Upper lobe of left lung (tissue), 6 donors: ENCODE measurements around the gene RNASE7. TPM values are rescaled to one million over a fixed set of nuclear protein-coding genes. Genes with fewer than 3 reads are reported as not detected.

Source experiments
- ATAC-seq, 2 donors: fragments of 200-7000 bp; cut with Tn5 transposase; one replicate each; pipeline ENCODE4 v1.9.1; 2022; ENCODE audit warnings: mild to moderate bottlenecking in 2 of 2, moderate library complexity in 2 of 2; ENCODE audit not compliant: low FRiP score in 2 of 2
- DNase-seq, 2 donors: peaks; one replicate each; pipeline ENCODE4 v3.0.0-alpha.2; 2019 to 2020
- H3K27ac ChIP-seq, 4 donors: fragments of 200-600 bp; sonication (generic); one replicate each; pipeline ENCODE4 v1.5.1; 2016 to 2019
- H3K27me3 ChIP-seq, 4 donors: fragments of 200-600 bp; sonication (generic); one replicate each; pipeline ENCODE4 v1.5.1; 2017 to 2019
- H3K36me3 ChIP-seq, 4 donors: fragments of 200-600 bp; sonication (generic); one replicate each; pipeline ENCODE4 v1.5.1; 2016 to 2019
- H3K4me1 ChIP-seq, 4 donors: fragments of 200-600 bp; sonication (generic); one replicate each; pipeline ENCODE4 v1.5.1; 2018 to 2019
- H3K4me3 ChIP-seq, 4 donors: fragments of 200-600 bp; sonication (generic); one replicate each; pipeline ENCODE4 v1.5.1; 2017 to 2019; ENCODE audit warnings: mild to moderate bottlenecking in 2 of 4, moderate library complexity in 1 of 4
- H3K9me3 ChIP-seq, 4 donors: fragments of 200-600 bp; sonication (generic); one replicate each; pipeline ENCODE4 v1.5.1; 2018 to 2019
- EP300 ChIP-seq, 4 donors: sonication (generic); formaldehyde crosslinking; IDR thresholded peaks; one replicate each; pipeline ENCODE4 v1.5.1; 2017; ENCODE audit warnings: antibody characterized with exemption in 4 of 4, control low read depth in 2 of 4
- POLR2A ChIP-seq, 4 donors: fragments of 450-650 bp; IDR thresholded peaks; one replicate each; pipeline ENCODE4 v1.5.1; 2016 to 2017; ENCODE audit warnings: antibody characterized with exemption in 4 of 4, mild to moderate bottlenecking in 2 of 4
- POLR2AphosphoS5 ChIP-seq, 2 donors: sonication (generic); formaldehyde crosslinking; IDR thresholded peaks; one replicate each; pipeline ENCODE4 v1.5.1; 2017; ENCODE audit warnings: antibody characterized with exemption in 2 of 2
- WGBS, 2 donors: methylation state at CpG; one replicate each; pipeline ENCODE4 v1.1.5; 2017 to 2018; 5-methylcytosine and 5-hydroxymethylcytosine counted together
- total RNA-seq, 6 donors: library from RNA; depleted of rRNA in 4 of 6; stranded (reverse); fragments of >200 nt in 4 of 6; gene quantifications; one replicate each; pipeline versions ENCODE4 v1.1.0 to v1.2.1, GENCODE V29; 2016 to 2021
- TF ChIP-seq, protein P1 (sequence below), 6 experiments: fragments of 450-650 bp in 4 of 6; fragments of 200-600 bp in 2 of 6; sonication (generic) in 2 of 6; IDR thresholded peaks; one replicate each; pipeline ENCODE4 v1.5.1; 2016 to 2019; ENCODE audit warnings: antibody characterized with exemption in 6 of 6
- donor health status: DM: no; HTN: no; CAD: no; lungs with moderate emphysema.
- donor health status: DM: no; HTN: yes; CAD: no; lungs with severe emphysema.

Gene RNASE7
- total RNA-seq, 6 donors from 2014 or later: not detected

DNA sequence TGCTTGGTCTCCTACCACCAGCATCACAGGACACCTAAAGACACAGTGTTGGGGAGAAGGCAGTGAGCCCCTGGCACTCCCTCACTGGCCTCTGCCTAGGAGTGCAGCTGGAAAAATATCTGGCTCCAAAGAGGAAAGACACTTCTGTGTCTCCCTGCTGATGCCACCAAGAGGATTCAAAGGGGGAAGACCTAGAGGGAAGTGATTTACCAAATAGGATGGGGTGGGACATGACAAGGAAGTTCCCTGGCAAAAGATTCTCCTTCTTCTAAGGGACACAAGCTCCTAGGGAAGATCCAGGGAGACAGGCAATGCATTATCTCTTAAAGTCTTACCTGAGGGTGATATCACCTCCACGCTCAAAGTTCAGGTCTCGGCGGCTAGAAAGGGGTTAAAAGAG lies 23.4 kb upstream of the RNASE7 start:
- no peak for TF ChIP-seq POLR2AphosphoS5 (IDR thresholded peaks at IDR 0.05)
- no peak for TF ChIP-seq EP300 (IDR thresholded peaks at IDR 0.05)
- TF ChIP-seq, protein P1, sequence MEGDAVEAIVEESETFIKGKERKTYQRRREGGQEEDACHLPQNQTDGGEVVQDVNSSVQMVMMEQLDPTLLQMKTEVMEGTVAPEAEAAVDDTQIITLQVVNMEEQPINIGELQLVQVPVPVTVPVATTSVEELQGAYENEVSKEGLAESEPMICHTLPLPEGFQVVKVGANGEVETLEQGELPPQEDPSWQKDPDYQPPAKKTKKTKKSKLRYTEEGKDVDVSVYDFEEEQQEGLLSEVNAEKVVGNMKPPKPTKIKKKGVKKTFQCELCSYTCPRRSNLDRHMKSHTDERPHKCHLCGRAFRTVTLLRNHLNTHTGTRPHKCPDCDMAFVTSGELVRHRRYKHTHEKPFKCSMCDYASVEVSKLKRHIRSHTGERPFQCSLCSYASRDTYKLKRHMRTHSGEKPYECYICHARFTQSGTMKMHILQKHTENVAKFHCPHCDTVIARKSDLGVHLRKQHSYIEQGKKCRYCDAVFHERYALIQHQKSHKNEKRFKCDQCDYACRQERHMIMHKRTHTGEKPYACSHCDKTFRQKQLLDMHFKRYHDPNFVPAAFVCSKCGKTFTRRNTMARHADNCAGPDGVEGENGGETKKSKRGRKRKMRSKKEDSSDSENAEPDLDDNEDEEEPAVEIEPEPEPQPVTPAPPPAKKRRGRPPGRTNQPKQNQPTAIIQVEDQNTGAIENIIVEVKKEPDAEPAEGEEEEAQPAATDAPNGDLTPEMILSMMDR (IDR thresholded peaks at IDR 0.05): no peak
- no peak for TF ChIP-seq POLR2A (IDR thresholded peaks at IDR 0.05)
- WGBS, 2 donors: 95 to 99% methylated on average over 3 of the region's 3 CpGs
- ATAC-seq (no peak), DNase-seq (no peak)
- Histone ChIP-seq H3K36me3 (peaks cover 6 to 54% (median 17%) of the 10 kb centered on the region in 4 donors), H3K4me1 (peaks cover 12 to 18% (median 16%) of the 10 kb centered on the region in 4 donors), H3K27me3 (no peaks in the 10 kb centered on the region), H3K9me3 (no peaks in the 10 kb centered on the region), H3K4me3 (no peak overlapping the region), H3K27ac (peak overlapping the region in 1 of 4 donors; percentile 27)

DNA sequence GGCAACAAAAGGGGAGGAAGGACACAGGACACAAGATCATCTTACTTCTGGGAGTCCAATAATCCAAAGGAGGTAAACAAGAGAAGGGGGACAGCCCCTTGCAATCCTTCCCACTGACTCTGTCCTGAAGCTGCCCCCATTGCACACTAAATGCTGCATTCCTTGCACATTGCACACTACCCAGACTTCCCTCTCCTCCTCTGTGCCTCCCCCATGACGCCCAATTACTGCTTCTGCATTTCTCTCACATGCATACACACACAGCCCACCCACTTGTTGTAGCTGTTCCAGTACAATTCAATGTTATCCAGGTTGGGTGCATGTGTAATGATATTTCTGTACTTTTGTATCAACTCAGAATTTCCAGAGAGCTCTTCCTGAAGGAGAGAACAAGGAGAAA lies 22.8 kb upstream of the RNASE7 start:
- no peaks in the 10 kb centered on the region for H3K27me3 ChIP-seq
- WGBS, 2 donors: 65 to 78% methylated on average over 1 of the region's 1 CpG
- ATAC-seq: no peak
- no peak overlapping the region for H3K4me3 ChIP-seq
- no peaks in the 10 kb centered on the region for H3K9me3 ChIP-seq
- H3K4me1 ChIP-seq: peaks cover 18 to 24% (median 20%) of the 10 kb centered on the region in 4 donors
- no peak overlapping the region for H3K27ac ChIP-seq
- no peak for DNase-seq
- no peak for TF ChIP-seq EP300 (IDR thresholded peaks at IDR 0.05)
- peaks cover 6 to 54% (median 17%) of the 10 kb centered on the region in 4 donors for H3K36me3 ChIP-seq

DNA sequence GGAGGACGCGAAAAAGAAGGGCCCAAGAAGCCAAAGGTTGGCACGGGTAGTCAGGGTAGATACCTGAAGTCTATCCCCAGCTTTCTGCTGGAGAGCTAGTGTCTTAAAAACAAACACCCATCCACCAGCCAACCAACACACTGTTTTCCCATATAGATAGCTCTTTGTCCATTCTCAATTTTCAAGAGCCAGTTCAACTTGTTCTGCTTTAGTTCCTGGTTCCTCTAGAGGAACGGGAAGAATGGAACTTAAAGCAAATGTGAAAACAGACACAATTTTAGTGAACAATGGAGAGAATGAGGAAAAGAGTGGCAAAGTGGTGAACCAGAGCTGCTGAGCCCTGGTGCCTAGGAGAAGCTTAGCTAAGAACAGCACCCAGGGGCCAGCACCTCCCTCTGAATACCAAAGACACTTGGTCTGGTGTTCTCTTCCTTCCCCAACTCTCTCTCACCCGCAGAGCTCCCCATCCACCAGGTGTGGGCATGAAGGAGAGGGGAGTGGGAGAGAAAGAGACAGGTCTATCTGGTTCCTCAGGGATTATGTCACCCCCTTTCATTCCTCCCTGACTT lies 21.1 kb upstream of the RNASE7 start:
- Histone ChIP-seq H3K4me1 (peaks cover 23 to 29% (median 28%) of the 10 kb centered on the region in 4 donors), H3K36me3 (peaks cover 6 to 54% (median 17%) of the 10 kb centered on the region in 4 donors), H3K4me3 (no peak overlapping the region), H3K27me3 (peaks cover 0 to 8% (median 1%) of the 10 kb centered on the region in 4 donors), H3K27ac (peak overlapping the region in 2 of 4 donors; percentile 7 to 38), H3K9me3 (no peaks in the 10 kb centered on the region)
- DNase-seq (no peak), ATAC-seq (no peak)
- TF ChIP-seq EP300 (IDR thresholded peaks at IDR 0.05) (no peak), POLR2AphosphoS5 (IDR thresholded peaks at IDR 0.05) (no peak), POLR2A (IDR thresholded peaks at IDR 0.05) (no peak)
- TF ChIP-seq, protein P1 (IDR thresholded peaks at IDR 0.05): no peak
- 85 to 92% methylated on average over 5 of the region's 5 CpGs for WGBS, 2 donors

DNA sequence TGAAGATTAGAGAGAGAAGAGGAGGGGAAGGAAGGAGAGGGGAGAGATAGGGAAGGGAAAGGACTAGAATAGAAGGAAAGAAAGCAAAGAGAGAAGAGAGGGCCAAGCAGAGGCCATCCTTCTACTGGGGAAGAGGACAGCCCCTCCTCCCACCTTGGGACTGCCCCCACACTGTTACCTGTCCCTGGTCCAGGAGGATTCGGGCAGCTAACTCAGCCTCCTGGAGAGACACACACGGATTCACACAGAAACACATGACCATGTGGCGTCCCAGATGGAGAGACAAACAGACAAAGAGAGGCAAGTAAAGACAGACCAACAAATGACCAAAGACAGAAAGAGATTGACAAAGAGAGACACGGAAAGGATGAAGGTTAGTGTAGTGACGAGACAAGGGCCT lies 19.5 kb upstream of the RNASE7 start:
- peaks cover 29 to 36% (median 30%) of the 10 kb centered on the region in 4 donors for H3K4me1 ChIP-seq
- peaks cover 0 to 8% (median 1%) of the 10 kb centered on the region in 4 donors for H3K27me3 ChIP-seq

DNA sequence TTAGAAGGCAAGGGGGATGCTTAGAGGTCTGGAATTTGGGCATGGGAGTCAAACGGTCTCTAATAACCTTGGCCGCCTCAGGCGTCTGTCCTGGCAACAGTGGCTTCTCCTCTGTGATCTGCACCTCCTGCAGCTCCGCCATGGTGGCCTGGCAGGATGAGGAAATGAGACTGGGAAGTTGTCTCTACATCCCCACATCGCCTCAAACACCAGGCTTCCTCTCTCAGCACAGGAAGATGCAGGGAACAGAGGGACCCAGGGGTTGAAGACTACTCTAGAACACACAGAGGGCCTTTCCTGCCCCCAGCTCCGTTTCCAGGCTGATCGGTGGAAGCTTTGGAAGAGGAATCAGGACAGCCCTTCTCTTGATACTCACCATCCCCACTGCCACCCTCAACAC lies 19.0 kb upstream of the RNASE7 start:
- H3K27me3 ChIP-seq: peaks cover 0 to 8% (median 1%) of the 10 kb centered on the region in 4 donors
- H3K36me3 ChIP-seq: peaks cover 3 to 38% (median 9%) of the 10 kb centered on the region in 4 donors
- DNase-seq: no peak
- TF ChIP-seq POLR2AphosphoS5 (IDR thresholded peaks at IDR 0.05): peak in 1 of 2 donors; percentile 14
- no peak for TF ChIP-seq POLR2A (IDR thresholded peaks at IDR 0.05)
- no peak for TF ChIP-seq EP300 (IDR thresholded peaks at IDR 0.05)
- TF ChIP-seq, protein P1 (IDR thresholded peaks at IDR 0.05): no peak
- 26 to 56% methylated on average over 6 to 7 of the region's 7 CpGs for WGBS, 2 donors
- peak overlapping the region in 3 of 4 donors; percentile 60 to 78 (median 74) for H3K4me3 ChIP-seq
- no peak for ATAC-seq
- peaks cover 29 to 36% (median 30%) of the 10 kb centered on the region in 4 donors for H3K4me1 ChIP-seq
- H3K9me3 ChIP-seq: no peaks in the 10 kb centered on the region
- peak overlapping the region; percentile 80 to 93 (median 88) for H3K27ac ChIP-seq

More for the DNA sequence above, 19.5 kb upstream of the RNASE7 start:
- Histone ChIP-seq H3K9me3 (no peaks in the 10 kb centered on the region), H3K4me3 (peak overlapping the region in 2 of 4 donors; percentile 60 to 78), H3K27ac (peak overlapping the region in 3 of 4 donors; percentile 87 to 93 (median 89)), H3K36me3 (peaks cover 4 to 43% (median 12%) of the 10 kb centered on the region in 4 donors)
- 80 to 81% methylated on average over 5 of the region's 5 CpGs for WGBS, 2 donors
- ATAC-seq (no peak), DNase-seq (no peak)
- no peak for TF ChIP-seq EP300 (IDR thresholded peaks at IDR 0.05)
- TF ChIP-seq POLR2A (IDR thresholded peaks at IDR 0.05): no peak
- no peak for TF ChIP-seq POLR2AphosphoS5 (IDR thresholded peaks at IDR 0.05)
- TF ChIP-seq, protein P1 (IDR thresholded peaks at IDR 0.05): no peak
